ENCODE data around the gene ARHGAP44.
"Not testable (repeated sequence)": the region's sequence is repeated elsewhere in the genome, so short reads cannot be mapped to it uniquely, and the experiment has no call there.

The ARHGAP44 gene

GRCh38 chr17:12826431-12826830 is 37.1 kb downstream of the ARHGAP44 start:
- DNase-seq = no peak

GRCh38 chr17:12830777-12831247 is 41.5 kb downstream of the ARHGAP44 start:
- DNase-seq = no peak

- no peak for DNase-seq
Measured at GRCh38 chr17:12831839-12832238, 42.5 kb downstream of the ARHGAP44 start.

GRCh38 chr17:12839042-12839441 is 49.7 kb downstream of the ARHGAP44 start:
- no peak for DNase-seq

- no peak for DNase-seq
Measured at GRCh38 chr17:12842936-12843335, 53.6 kb downstream of the ARHGAP44 start.

GRCh38 chr17:12850996-12851395 is 61.7 kb downstream of the ARHGAP44 start:
- DNase-seq = no peak

GRCh38 chr17:12851901-12852435 is 62.7 kb downstream of the ARHGAP44 start:
- DNase-seq = no peak

GRCh38 chr17:12853921-12854320 is 64.6 kb downstream of the ARHGAP44 start:
- DNase-seq = no peak

- peak; percentile 57 to 65 for DNase-seq
Measured at GRCh38 chr17:12856416-12856815, 67.1 kb downstream of the ARHGAP44 start.

GRCh38 chr17:12857592-12857991 is 68.3 kb downstream of the ARHGAP44 start:
- no peak for DNase-seq

GRCh38 chr17:12859520-12859919 is 70.2 kb downstream of the ARHGAP44 start:
- DNase-seq = no peak

- DNase-seq = no peak
Measured at GRCh38 chr17:12865769-12866168, 76.5 kb downstream of the ARHGAP44 start.

GRCh38 chr17:12866244-12866643 is 76.9 kb downstream of the ARHGAP44 start:
- DNase-seq = no peak

GRCh38 chr17:12867726-12868125 is 78.4 kb downstream of the ARHGAP44 start:
- no peak for DNase-seq

GRCh38 chr17:12873415-12874125 is 84.3 kb downstream of the ARHGAP44 start:
- DNase-seq = not testable (repeated sequence)

- no peak for DNase-seq
Measured at GRCh38 chr17:12877953-12878669, 88.8 kb downstream of the ARHGAP44 start.

- not testable (repeated sequence) for DNase-seq
Measured at GRCh38 chr17:12879096-12879495, 89.8 kb downstream of the ARHGAP44 start.

GRCh38 chr17:12883472-12883871 is 94.2 kb downstream of the ARHGAP44 start:
- no peak for DNase-seq

- no peak for DNase-seq
Measured at GRCh38 chr17:12887088-12887487, 97.8 kb downstream of the ARHGAP44 start.

GRCh38 chr17:12896180-12896785 is 107.0 kb downstream of the ARHGAP44 start:
- DNase-seq = no peak

GRCh38 chr17:12898110-12898509 is 108.8 kb downstream of the ARHGAP44 start:
- no peak for DNase-seq

- DNase-seq = no peak
Measured at GRCh38 chr17:12899604-12900003, 110.3 kb downstream of the ARHGAP44 start.

- DNase-seq = no peak
Measured at GRCh38 chr17:12900474-12900873, 111.2 kb downstream of the ARHGAP44 start.

GRCh38 chr17:12902046-12902445 is 112.7 kb downstream of the ARHGAP44 start:
- no peak for DNase-seq
